RWPE1 (cell line): ENCODE data around the gene FAM135A.

Experiments used
- CTCF ChIA-PET: fragments of 350-600 bp; sonication (Branson Sonifier 250); formaldehyde crosslinking; extraction: SDS; loops from one replicate; lab custom pipeline; 2021; lab: Yijun Ruan, JAX
- POLR2A ChIA-PET: fragments of 400-600 bp; formaldehyde crosslinking; extraction: SDS; loops from one replicate; lab custom pipeline; 2020; ENCODE audit warnings: antibody characterized with exemption; ENCODE audit not compliant: low non-redundant PET; lab: Yijun Ruan, JAX
- DNase-seq: peaks from one replicate; pipeline ENCODE4 v3.0.0; 2012; ENCODE audit warnings: low spot score
- H3K27ac ChIP-seq: fragments of 450-650 bp; 2 replicates; pipeline ENCODE4 v1.5.1; 2017
- TF ChIP-seq, protein P1 (sequence below): fragments of 450-650 bp; conservative IDR thresholded peaks from 2 replicates; pipeline ENCODE4 v1.5.1; 2017; ENCODE audit warnings: low read depth, mild to moderate bottlenecking

Gene FAM135A

DNA sequence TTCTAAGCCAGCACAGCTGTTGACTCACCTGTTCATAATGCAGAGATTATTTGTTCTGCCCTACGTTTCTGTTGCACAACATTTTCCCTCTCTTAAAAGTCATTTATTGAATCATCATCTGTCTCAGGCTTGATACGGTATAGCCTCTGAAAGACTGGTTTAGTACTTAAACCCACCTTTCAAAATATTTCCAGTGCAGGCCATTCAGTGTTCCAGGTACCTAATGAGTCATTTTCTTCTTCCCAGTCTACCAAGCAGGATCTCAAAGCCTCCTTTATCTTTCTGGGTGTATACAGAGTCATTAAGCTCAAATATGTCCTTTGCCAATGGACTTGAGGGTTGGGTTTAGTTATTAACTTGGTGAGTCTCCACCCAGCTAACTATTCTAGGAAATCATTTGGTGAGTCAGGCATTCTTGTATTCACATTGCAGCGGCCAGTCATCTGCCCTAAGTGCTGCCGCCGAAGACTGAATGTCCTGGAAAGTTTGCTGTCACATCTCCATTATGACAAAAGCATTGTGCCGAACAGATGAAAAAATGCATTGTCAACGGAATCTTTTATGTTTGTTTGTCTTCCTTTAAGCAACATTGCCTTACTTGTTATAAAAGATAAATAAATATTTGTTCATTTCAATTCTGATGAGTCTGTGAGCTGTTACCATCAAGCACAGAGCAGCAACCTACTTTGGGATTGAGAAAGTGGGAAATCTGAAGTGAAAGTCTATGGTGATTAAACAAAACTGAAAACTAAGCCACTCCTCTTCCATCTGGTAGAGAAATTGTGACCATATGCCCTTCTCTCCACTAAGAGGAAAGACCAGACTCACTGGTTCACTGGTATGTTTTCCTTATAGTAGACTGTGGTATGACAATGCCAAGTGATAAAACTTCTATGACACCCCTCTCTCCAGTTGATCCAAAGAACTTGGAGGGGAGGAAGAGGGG lies 14.3 kb upstream of the FAM135A start:
- DNase-seq: peak; percentile 84
- TF ChIP-seq, protein P1, sequence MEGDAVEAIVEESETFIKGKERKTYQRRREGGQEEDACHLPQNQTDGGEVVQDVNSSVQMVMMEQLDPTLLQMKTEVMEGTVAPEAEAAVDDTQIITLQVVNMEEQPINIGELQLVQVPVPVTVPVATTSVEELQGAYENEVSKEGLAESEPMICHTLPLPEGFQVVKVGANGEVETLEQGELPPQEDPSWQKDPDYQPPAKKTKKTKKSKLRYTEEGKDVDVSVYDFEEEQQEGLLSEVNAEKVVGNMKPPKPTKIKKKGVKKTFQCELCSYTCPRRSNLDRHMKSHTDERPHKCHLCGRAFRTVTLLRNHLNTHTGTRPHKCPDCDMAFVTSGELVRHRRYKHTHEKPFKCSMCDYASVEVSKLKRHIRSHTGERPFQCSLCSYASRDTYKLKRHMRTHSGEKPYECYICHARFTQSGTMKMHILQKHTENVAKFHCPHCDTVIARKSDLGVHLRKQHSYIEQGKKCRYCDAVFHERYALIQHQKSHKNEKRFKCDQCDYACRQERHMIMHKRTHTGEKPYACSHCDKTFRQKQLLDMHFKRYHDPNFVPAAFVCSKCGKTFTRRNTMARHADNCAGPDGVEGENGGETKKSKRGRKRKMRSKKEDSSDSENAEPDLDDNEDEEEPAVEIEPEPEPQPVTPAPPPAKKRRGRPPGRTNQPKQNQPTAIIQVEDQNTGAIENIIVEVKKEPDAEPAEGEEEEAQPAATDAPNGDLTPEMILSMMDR: no peak

DNA sequence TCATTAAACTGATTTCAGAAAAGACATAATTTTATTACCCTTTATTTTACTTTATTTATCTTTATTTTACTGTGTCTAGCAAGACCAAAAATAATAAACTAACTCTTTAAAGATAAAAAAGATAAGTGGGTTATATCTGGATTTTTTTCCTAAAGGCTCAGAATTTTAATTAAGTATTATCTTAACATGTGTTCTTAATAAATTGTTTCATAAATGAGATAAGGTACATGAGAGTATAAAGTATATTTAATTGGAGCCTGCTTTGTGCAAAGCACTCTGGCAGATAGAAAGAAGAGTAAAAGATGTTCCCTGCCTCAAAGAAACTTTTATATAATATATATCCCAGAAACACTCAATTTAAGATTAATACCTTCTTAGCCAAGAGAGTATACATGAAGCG lies 8.7 kb upstream of the FAM135A start:
- ChIA-PET CTCF (no interaction called here), POLR2A (no interaction called here)
- no peak for DNase-seq
- TF ChIP-seq, protein P1: no peak
- no peak overlapping the region for H3K27ac ChIP-seq

More for the DNA sequence above, 14.3 kb upstream of the FAM135A start:
- no peak overlapping the region for H3K27ac ChIP-seq
- ChIA-PET POLR2A (interaction anchor here (0.9 kb wide), 1 partner anchor 14 kb away, joined by 3 read pairs; the partner anchor contains the start of gene FAM135A), CTCF (interaction anchor here (1.3 kb wide), 1 partner anchor 28 kb away, joined by 3 read pairs; no protein-coding TSS in a partner anchor)

DNA sequence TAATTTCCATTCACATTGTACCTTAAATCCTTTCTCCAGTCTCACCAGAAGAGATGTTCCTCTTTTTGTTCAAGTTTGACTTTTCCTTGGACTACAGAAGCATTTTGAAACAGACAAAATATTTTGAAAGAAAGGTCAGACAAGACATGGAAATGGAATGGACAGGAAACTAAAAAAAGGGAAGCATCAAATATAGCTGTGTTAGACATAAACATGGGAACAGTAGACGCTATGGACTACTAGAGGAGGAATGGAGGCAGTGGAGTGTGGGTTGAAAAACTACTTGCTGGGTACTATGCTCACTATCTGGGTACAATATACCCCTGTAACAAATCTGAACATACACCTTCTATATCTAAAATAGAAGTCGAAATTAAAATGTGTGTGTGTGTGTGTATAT lies 4.1 kb upstream of the FAM135A start:
- ChIA-PET POLR2A (no interaction called here), CTCF (interaction anchor here (0.7 kb wide), 1 partner anchor 40 kb away, joined by 4 read pairs; no protein-coding TSS in a partner anchor)
- TF ChIP-seq, protein P1: no peak
- H3K27ac ChIP-seq: no peak overlapping the region
- no peak for DNase-seq

DNA sequence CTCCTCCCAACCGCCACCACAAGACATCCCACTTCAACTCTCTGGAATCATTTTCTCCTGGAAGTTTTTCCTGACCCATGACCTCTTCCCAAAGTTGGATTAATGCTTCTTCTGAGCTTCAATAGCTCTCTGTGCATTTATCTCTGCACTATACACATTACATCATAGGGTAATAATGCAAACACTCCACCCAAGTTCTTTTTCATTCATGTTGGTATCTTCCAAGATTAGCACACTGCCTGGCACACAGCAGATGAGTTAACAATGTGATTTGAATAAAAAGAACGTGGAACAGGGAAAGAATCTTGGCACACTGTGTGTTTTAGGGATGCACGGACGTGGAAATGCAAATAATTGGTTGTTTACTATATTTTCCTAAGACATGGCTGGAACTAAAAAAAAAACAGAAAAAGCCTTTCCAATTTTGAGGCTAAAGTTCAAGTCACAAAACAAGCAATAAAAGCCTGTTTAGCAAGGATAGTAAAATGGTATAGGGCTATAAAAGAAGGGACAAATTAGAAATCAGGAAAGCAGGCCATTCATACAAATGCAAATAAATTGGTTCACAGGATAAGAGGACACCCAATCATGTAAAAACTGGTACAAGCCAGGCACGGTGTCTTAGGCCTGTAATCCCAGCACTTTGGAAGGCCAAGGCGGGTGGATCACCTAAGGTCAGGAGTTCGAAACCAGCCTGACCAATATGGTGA lies 1.6 kb upstream of the FAM135A start:
- TF ChIP-seq, protein P1: no peak
- no peak for DNase-seq
- POLR2A ChIA-PET: no interaction called here
- CTCF ChIA-PET: interaction anchor here (0.6 to 4.3 kb wide), 2 partner anchors 16 to 42 kb away, joined by 3 to 18 read pairs; no protein-coding TSS in a partner anchor
- H3K27ac ChIP-seq: no peak overlapping the region

DNA sequence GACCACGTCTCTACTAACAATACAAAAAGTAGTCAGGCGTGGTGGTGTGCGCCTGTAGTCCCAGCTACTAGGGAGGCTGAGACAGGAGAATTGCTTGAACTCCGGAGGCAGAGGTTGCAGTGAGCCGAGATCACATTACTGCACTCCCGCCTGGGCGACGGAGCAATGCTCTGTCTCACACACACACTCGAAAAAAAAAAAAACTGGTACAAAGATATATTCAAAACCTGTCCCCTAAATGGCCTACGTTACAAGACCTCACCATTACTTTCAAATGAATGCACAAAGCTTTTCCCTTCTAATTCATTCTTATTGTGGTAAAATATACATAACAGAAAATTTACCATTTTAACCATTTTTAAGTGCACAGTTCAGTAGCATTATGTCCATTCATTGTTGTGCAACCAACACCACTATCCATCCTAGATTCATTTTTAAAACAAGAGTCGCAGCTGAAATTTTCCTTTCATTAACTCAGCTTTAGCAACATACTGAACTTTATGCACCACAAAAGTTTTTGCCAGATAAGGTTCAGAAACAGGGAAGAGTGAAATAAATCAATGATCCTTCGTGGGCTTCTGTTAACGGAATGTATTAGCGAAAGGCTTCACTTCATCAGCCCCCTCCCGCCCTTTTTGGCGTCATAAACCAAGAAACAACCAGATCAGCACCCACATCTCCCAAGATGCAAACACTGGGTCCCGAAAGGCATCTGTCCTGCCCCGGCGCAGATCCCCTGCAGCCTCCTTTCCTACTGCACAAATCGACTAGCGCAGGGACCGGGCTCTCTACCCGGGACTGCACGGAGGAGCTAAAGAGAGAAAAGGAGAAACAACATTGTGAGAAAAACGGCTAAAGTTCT lies 825 bp upstream of the FAM135A start:
- DNase-seq: no peak
- TF ChIP-seq, protein P1: no peak
- peak overlapping the region; percentile 82 for H3K27ac ChIP-seq
- ChIA-PET POLR2A (interaction anchor here (0.9 kb wide), 1 partner anchor 14 kb away, joined by 3 read pairs; no protein-coding TSS in a partner anchor), CTCF (interaction anchor here (0.7 to 4.3 kb wide), 2 partner anchors 43 to 133 kb away, joined by 3 to 18 read pairs; no protein-coding TSS in a partner anchor)
